H1 (cell line): ENCODE data around the gene CTNNA3. TPM values are rescaled to one million over a fixed set of nuclear protein-coding genes. Genes with fewer than 3 reads are reported as not detected.

ENCODE experiments used
- CTCF ChIA-PET: fragments of 300-600 bp; sonication (Branson Sonifier 250); formaldehyde crosslinking; loops from one replicate; lab custom pipeline; 2021; ENCODE audit not compliant: partially characterized antibody; lab: Charles Lee
- POLR2A ChIA-PET: fragments of 300-600 bp; sonication (Branson Sonifier 250); formaldehyde crosslinking; loops from one replicate; lab custom pipeline; 2021; ENCODE audit warnings: inconsistent platforms; ENCODE audit not compliant: partially characterized antibody; lab: Charles Lee
- DNase-seq, 2 experiments: peaks; one replicate each; pipeline versions ENCODE4 v3.0.0 to v3.0.0-alpha.2; 2010 to 2022; ENCODE audit warnings: low spot score in 2 of 2, low read depth in 1 of 2, mixed read lengths in 1 of 2
- FAIRE-seq: peaks from 2 replicates; lab custom pipeline; 2011; peaks lifted over from hg19 to GRCh38; lab: Jason Lieb, UNC
- H2AFZ ChIP-seq: 2 replicates; pipeline ENCODE4 v1.8.1; 2012; ENCODE audit warnings: low read length, inconsistent platforms
- H2AK5ac ChIP-seq: 2 replicates; pipeline ENCODE4 v1.6.1; 2013; ENCODE audit warnings: low read depth, low read length
- H2BK120ac ChIP-seq: replicated peaks from 2 replicates; pipeline ENCODE3; 2013; ENCODE audit warnings: low read depth, low read length, inconsistent platforms
- H2BK12ac ChIP-seq: 2 replicates; pipeline ENCODE4 v1.6.1; 2013; ENCODE audit warnings: low read depth, low read length
- H2BK15ac ChIP-seq: 2 replicates; pipeline ENCODE4 v1.6.1; 2013; ENCODE audit warnings: low read length
- H2BK20ac ChIP-seq: 2 replicates; pipeline ENCODE4 v1.6.1; 2013; ENCODE audit warnings: low read length
- H2BK5ac ChIP-seq: 2 replicates; pipeline ENCODE4 v1.6.1; 2013; ENCODE audit warnings: low read depth, low read length
- H3K14ac ChIP-seq: 2 replicates; pipeline ENCODE4 v1.6.1; 2013; ENCODE audit warnings: inconsistent platforms; ENCODE audit not compliant: insufficient read length
- H3K18ac ChIP-seq: 2 replicates; pipeline ENCODE4 v1.6.1; 2013; ENCODE audit warnings: low read length; ENCODE audit errors: extremely low read depth
- H3K23ac ChIP-seq: 2 replicates; pipeline ENCODE4 v1.6.1; 2013; ENCODE audit warnings: inconsistent platforms; ENCODE audit not compliant: insufficient read length
- H3K23me2 ChIP-seq: 2 replicates; pipeline ENCODE4 v1.6.1; 2013; ENCODE audit warnings: low read depth, low read length
- H3K27ac ChIP-seq: 2 replicates; pipeline ENCODE4 v1.6.1; 2011; ENCODE audit warnings: low read depth, low read length, inconsistent platforms
- H3K27me3 ChIP-seq, 4 experiments: replicated peaks in 1 of 4; 1 replicate in 1 of 4; 2 replicates in 3 of 4; pipeline versions ENCODE4 v1.6.1 to v1.8.1; 2011 to 2013; ENCODE audit warnings: low read length in 3 of 4, mild to moderate bottlenecking in 3 of 4, inconsistent platforms in 2 of 4, mixed read lengths in 2 of 4, moderate library complexity in 1 of 4; ENCODE audit not compliant: control insufficient read depth in 3 of 4, insufficient read depth in 3 of 4; ENCODE audit errors: extremely low read depth in 1 of 4
- H3K36me3 ChIP-seq, 4 experiments: 2 replicates each; pipeline versions ENCODE4 v1.6.1 to v1.8.1; 2011 to 2013; ENCODE audit warnings: mild to moderate bottlenecking in 4 of 4, low read length in 3 of 4, moderate library complexity in 2 of 4, control low read depth in 1 of 4, inconsistent platforms in 1 of 4; ENCODE audit not compliant: insufficient read depth in 4 of 4, control insufficient read depth in 2 of 4
- H3K4ac ChIP-seq: replicated peaks from 2 replicates; pipeline ENCODE3; 2013; ENCODE audit warnings: low read length, low read depth, mixed read lengths, inconsistent platforms; ENCODE audit not compliant: insufficient read length
- H3K4me1 ChIP-seq, 4 experiments: replicated peaks in 1 of 4; 1 replicate in 1 of 4; 2 replicates in 3 of 4; pipeline versions ENCODE4 v1.6.1 to v1.8.1; 2011 to 2013; ENCODE audit warnings: low read length in 3 of 4, inconsistent platforms in 2 of 4, mixed read lengths in 1 of 4; ENCODE audit not compliant: insufficient read depth in 4 of 4, control insufficient read depth in 3 of 4
- H3K4me2 ChIP-seq, 2 experiments: 2 replicates each; pipeline versions ENCODE4 v1.6.1 to v1.8.1; 2011 to 2013; ENCODE audit warnings: low read depth in 2 of 2, low read length in 2 of 2, control low read depth in 1 of 2, inconsistent platforms in 1 of 2, mild to moderate bottlenecking in 1 of 2; ENCODE audit not compliant: insufficient read depth in 1 of 2
- H3K4me3 ChIP-seq, 4 experiments: fragments of 200-600, 300-600 bp in 1 of 4; sonication (generic), shearing (Covaris generic), sonication (Bioruptor Twin) in 1 of 4; 2 replicates each; pipeline versions ENCODE4 v1.5.1 to v1.8.1; 2011 to 2016; ENCODE audit warnings: low read length in 4 of 4, low read depth in 3 of 4, control low read depth in 2 of 4, inconsistent platforms in 2 of 4, mild to moderate bottlenecking in 2 of 4, mixed read lengths in 1 of 4, moderate library complexity in 1 of 4; ENCODE audit not compliant: insufficient read depth in 2 of 4; ENCODE audit errors: extremely low read depth in 1 of 4
- H3K56ac ChIP-seq: replicated peaks from 2 replicates; pipeline ENCODE3; 2013; ENCODE audit warnings: low read depth, mild to moderate bottlenecking, mixed read lengths, low read length, inconsistent platforms; ENCODE audit not compliant: insufficient read length
- H3K79me1 ChIP-seq: 2 replicates; pipeline ENCODE4 v1.6.1; 2013; ENCODE audit warnings: low read depth, low read length, control low read depth
- H3K79me2 ChIP-seq, 2 experiments: 2 replicates each; pipeline versions ENCODE4 v1.6.1 to v1.8.1; 2012 to 2013; ENCODE audit warnings: low read length in 2 of 2, mild to moderate bottlenecking in 2 of 2, inconsistent platforms in 1 of 2; ENCODE audit not compliant: insufficient read depth in 2 of 2, control insufficient read depth in 1 of 2
- H3K9ac ChIP-seq, 4 experiments: replicated peaks in 1 of 4; 1 replicate in 1 of 4; 2 replicates in 3 of 4; pipeline versions ENCODE4 v1.6.1 to v1.8.1; 2011 to 2013; ENCODE audit warnings: low read depth in 3 of 4, low read length in 3 of 4, control low read depth in 2 of 4, mild to moderate bottlenecking in 2 of 4, moderate library complexity in 2 of 4, inconsistent platforms in 1 of 4; ENCODE audit errors: extremely low read depth in 1 of 4
- H3K9me3 ChIP-seq, 2 experiments: 2 replicates each; pipeline versions ENCODE4 v1.6.1 to v1.8.1; 2012 to 2013; ENCODE audit warnings: mild to moderate bottlenecking in 2 of 2, moderate library complexity in 2 of 2, control low read depth in 1 of 2, inconsistent platforms in 1 of 2, low read depth in 1 of 2, low read length in 1 of 2, mixed read lengths in 1 of 2; ENCODE audit not compliant: insufficient read depth in 2 of 2
- H4K20me1 ChIP-seq, 2 experiments: replicated peaks in 1 of 2; 2 replicates each; pipeline versions ENCODE3 to v1.8.1; 2011 to 2013; ENCODE audit warnings: inconsistent platforms in 2 of 2, low read length in 2 of 2, mild to moderate bottlenecking in 1 of 2; ENCODE audit not compliant: insufficient read depth in 2 of 2, control insufficient read depth in 1 of 2
- H4K5ac ChIP-seq: 2 replicates; pipeline ENCODE4 v1.6.1; 2013; ENCODE audit warnings: low read length, low read depth, mixed read lengths, inconsistent platforms; ENCODE audit not compliant: insufficient read length
- H4K8ac ChIP-seq: 2 replicates; pipeline ENCODE4 v1.8.0; 2013; ENCODE audit warnings: mild to moderate bottlenecking, moderate library complexity, low read length, inconsistent platforms; ENCODE audit not compliant: insufficient read depth; ENCODE audit errors: extremely low read depth
- H4K91ac ChIP-seq: replicated peaks from 2 replicates; pipeline ENCODE3; 2013; ENCODE audit warnings: low read length, mixed read lengths, inconsistent platforms; ENCODE audit not compliant: insufficient read length
- ASH2L ChIP-seq: fragments of 200-600, 300-600 bp; sonication (generic); IDR thresholded peaks from one replicate; pipeline ENCODE4 v1.7.1; 2017; ENCODE audit warnings: low read length
- CBX5 ChIP-seq: fragments of 300-800, 300-1000 bp; sonication (generic); IDR thresholded peaks from 2 replicates; pipeline ENCODE4 v1.7.1; 2016; ENCODE audit warnings: antibody characterized with exemption, low read length, low read depth
- GTF2F1 ChIP-seq: IDR thresholded peaks from 2 replicates; pipeline ENCODE4 v1.6.1; 2012; ENCODE audit warnings: low read depth, low read length, improper control_type of control experiment, borderline replicate concordance
- KDM1A ChIP-seq: fragments of 200-600, 300-600 bp; sonication (generic); IDR thresholded peaks from 2 replicates; pipeline ENCODE4 v1.7.1; 2016; ENCODE audit warnings: mild to moderate bottlenecking, low read length, borderline replicate concordance
- MAFK ChIP-seq: IDR thresholded peaks from 2 replicates; pipeline ENCODE4 v1.6.1; 2012; ENCODE audit warnings: low read depth, mild to moderate bottlenecking, improper control_type of control experiment, low read length
- NANOG ChIP-seq: IDR thresholded peaks from 2 replicates; pipeline ENCODE4 v1.6.1; 2011; ENCODE audit warnings: low read length, low read depth, mild to moderate bottlenecking, inconsistent platforms; ENCODE audit not compliant: insufficient read depth, poor library complexity, severe bottlenecking
- POLR2A ChIP-seq, 2 experiments: IDR thresholded peaks; 1 replicate in 1 of 2; 2 replicates in 1 of 2; pipeline ENCODE4 v1.6.1; 2011; ENCODE audit warnings: low read depth in 2 of 2, low read length in 2 of 2, mild to moderate bottlenecking in 2 of 2; ENCODE audit errors: control extremely low read depth in 1 of 2
- POLR2AphosphoS5 ChIP-seq: IDR thresholded peaks from 2 replicates; pipeline ENCODE4 v1.6.1; 2011; ENCODE audit warnings: low read depth, low read length
- RFX5 ChIP-seq: IDR thresholded peaks from 2 replicates; pipeline ENCODE4 v1.6.1; 2011; ENCODE audit warnings: low read depth, low read length, improper control_type of control experiment, borderline replicate concordance
- RXRA ChIP-seq: IDR thresholded peaks from 2 replicates; pipeline ENCODE4 v1.6.1; 2011; ENCODE audit warnings: low read depth, mild to moderate bottlenecking, low read length, moderate library complexity; ENCODE audit not compliant: insufficient read depth
- SAP30 ChIP-seq: fragments of 300-600 bp; sonication (generic); IDR thresholded peaks from 2 replicates; pipeline ENCODE4 v1.7.1; 2012; ENCODE audit warnings: low read length, moderate library complexity, mild to moderate bottlenecking, inconsistent platforms; ENCODE audit not compliant: insufficient read depth, insufficient replicate concordance
- SIX5 ChIP-seq: IDR thresholded peaks from 2 replicates; pipeline ENCODE4 v1.6.1; 2011; ENCODE audit warnings: mild to moderate bottlenecking, low read depth, low read length
- SRF ChIP-seq: IDR thresholded peaks from 2 replicates; pipeline ENCODE4 v1.6.1; 2011; ENCODE audit warnings: mild to moderate bottlenecking, low read depth, low read length, moderate library complexity
- TAF1 ChIP-seq: IDR thresholded peaks from 2 replicates; pipeline ENCODE4 v1.6.1; 2011; ENCODE audit warnings: mild to moderate bottlenecking, low read depth, low read length
- USF2 ChIP-seq: IDR thresholded peaks from 2 replicates; pipeline ENCODE4 v1.6.1; 2011; ENCODE audit warnings: low read length, improper control_type of control experiment
- WGBS, 2 experiments: shearing (Covaris generic) in 1 of 2; methylation state at CpG; one replicate each; pipeline versions ENCODE4 v1.1.6 to v1.1.7; 2013 to 2015; ENCODE audit warnings: low lambda C conversion rate in 2 of 2, mixed read lengths in 2 of 2, inconsistent platforms in 1 of 2, low coverage in 1 of 2, missing lambda C conversion rate in 1 of 2; ENCODE audit not compliant: insufficient replicate concordance in 2 of 2, insufficient coverage in 1 of 2, insufficient read length in 1 of 2; ENCODE audit errors: extremely low coverage in 1 of 2, missing lambda C conversion rate in 1 of 2; 5-methylcytosine and 5-hydroxymethylcytosine counted together
- polyA plus RNA-seq, 7 experiments: library from polyadenylated mRNA; depleted of rRNA in 3 of 7; stranded (reverse) in 5 of 7; unstranded in 2 of 7; fragments of >200 nt in 5 of 7; fragments of 200-250 nt in 2 of 7; gene quantifications; 1 replicate in 5 of 7; 2 replicates in 1 of 7; 4 replicates in 1 of 7; pipeline versions ENCODE4 v1.2.1 to v1.2.3, GENCODE V29; 2011 to 2013; ENCODE audit warnings: missing spikeins in 2 of 7, mixed read lengths in 2 of 7
- total RNA-seq: library from RNA; stranded (reverse); fragmentation: NEBNext Ultra II Directional; extraction: Animal tissue kit (Norgen Biotek cat#: 25700); gene quantifications from 2 replicates; pipeline ENCODE4 v1.2.1, GENCODE V29; 2021

CTNNA3 gene
- total and polyA plus RNA-seq, 2 of the 8 experiments (the other 6 are each of a cell fraction or from before 2014, with no cell fraction given): 1.3 to 1.5 TPM

GRCh38 chr10:66996996-66997395 lies 699.0 kb downstream of the CTNNA3 start:
- ChIA-PET POLR2A (no interaction called here), CTCF (no interaction called here)
- Histone ChIP-seq H3K79me1 (no peaks in the 10 kb centered on the region), H3K36me3 (no peaks in the 10 kb centered on the region), H3K9ac (no peak overlapping the region), H3K27me3 (no peaks in the 10 kb centered on the region), H4K20me1 (no peaks in the 10 kb centered on the region), H3K23ac (no peak overlapping the region), H3K14ac (no peak overlapping the region), H3K4me2 (no peak overlapping the region), H2BK120ac (no peak overlapping the region), H2BK20ac (no peak overlapping the region), H3K79me2 (no peaks in the 10 kb centered on the region), H3K18ac (no peak overlapping the region), H2BK5ac (no peak overlapping the region), H2AFZ (no peak overlapping the region), H3K23me2 (no peaks in the 10 kb centered on the region), H3K4ac (no peak overlapping the region), H2BK15ac (no peak overlapping the region), H3K4me3 (no peak overlapping the region), H4K8ac (no peak overlapping the region), H3K9me3 (no peaks in the 10 kb centered on the region), H2AK5ac (no peak overlapping the region), H3K4me1 (no peaks in the 10 kb centered on the region), H2BK12ac (no peak overlapping the region), H4K91ac (no peak overlapping the region), H4K5ac (no peak overlapping the region), H3K27ac (no peak overlapping the region), H3K56ac (no peak overlapping the region)
- DNase-seq: no peak
- FAIRE-seq: no peak
- 95% methylated on average over 1 of the region's 1 CpG; no CpG with 5 or more reads in 1 of the 2 experiments for WGBS, 2 experiments
- TF ChIP-seq SRF (no peak), GTF2F1 (no peak), ASH2L (no peak), MAFK (no peak), RXRA (no peak), NANOG (no peak), POLR2A (IDR thresholded peaks at IDR 0.05; ENCODE audit: control extremely low read depth in 1 of 2, low read depth in 2 of 2, low read length in 2 of 2) (no peak), KDM1A (no peak), SIX5 (no peak), SAP30 (no peak), USF2 (no peak), TAF1 (no peak), CBX5 (no peak), RFX5 (no peak), POLR2AphosphoS5 (no peak)
